Measurements from ENCODE around the gene ZG16B.

DNA sequence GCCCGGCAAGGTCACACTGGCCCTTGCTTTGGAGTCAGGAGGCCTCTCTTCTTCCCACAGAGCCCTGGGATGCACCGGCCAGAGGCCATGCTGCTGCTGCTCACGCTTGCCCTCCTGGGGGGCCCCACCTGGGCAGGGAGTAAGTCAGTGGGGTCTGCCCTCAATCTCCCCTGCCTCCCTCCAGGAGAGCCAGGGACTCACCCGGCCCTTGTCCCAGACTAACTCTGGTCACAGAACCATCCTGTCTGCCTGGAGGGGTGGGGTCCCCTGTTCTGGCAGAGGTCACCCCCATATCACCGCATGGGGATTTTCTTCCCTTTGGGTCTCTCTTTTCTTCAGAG is 222 bp downstream of the ZG16B start:
- TF ChIP-seq, protein P1, sequence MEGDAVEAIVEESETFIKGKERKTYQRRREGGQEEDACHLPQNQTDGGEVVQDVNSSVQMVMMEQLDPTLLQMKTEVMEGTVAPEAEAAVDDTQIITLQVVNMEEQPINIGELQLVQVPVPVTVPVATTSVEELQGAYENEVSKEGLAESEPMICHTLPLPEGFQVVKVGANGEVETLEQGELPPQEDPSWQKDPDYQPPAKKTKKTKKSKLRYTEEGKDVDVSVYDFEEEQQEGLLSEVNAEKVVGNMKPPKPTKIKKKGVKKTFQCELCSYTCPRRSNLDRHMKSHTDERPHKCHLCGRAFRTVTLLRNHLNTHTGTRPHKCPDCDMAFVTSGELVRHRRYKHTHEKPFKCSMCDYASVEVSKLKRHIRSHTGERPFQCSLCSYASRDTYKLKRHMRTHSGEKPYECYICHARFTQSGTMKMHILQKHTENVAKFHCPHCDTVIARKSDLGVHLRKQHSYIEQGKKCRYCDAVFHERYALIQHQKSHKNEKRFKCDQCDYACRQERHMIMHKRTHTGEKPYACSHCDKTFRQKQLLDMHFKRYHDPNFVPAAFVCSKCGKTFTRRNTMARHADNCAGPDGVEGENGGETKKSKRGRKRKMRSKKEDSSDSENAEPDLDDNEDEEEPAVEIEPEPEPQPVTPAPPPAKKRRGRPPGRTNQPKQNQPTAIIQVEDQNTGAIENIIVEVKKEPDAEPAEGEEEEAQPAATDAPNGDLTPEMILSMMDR (conservative IDR thresholded peaks at IDR 0.05; ENCODE audit: low read depth, low read length), result no peak
- TF ChIP-seq EZH2 (IDR thresholded peaks at IDR 0.05; ENCODE audit: borderline replicate concordance, low read depth, low read length, poor library complexity, severe bottlenecking), result no peak
